22Rv1 (cell line): ENCODE measurements around the gene OBP2B.

Experiments used
- H3K27ac ChIP-seq: fragments of 450-650 bp; 2 replicates; pipeline ENCODE4 v1.5.1; 2017
- ZFX ChIP-seq: fragments of 450-650 bp; IDR thresholded peaks from 2 replicates; pipeline ENCODE4 v1.6.1; 2017; ENCODE audit warnings: antibody characterized with exemption, borderline replicate concordance
- TF ChIP-seq, protein P1 (sequence below): fragments of 450-650 bp; IDR thresholded peaks from 2 replicates; pipeline ENCODE4 v1.5.1; 2017; ENCODE audit warnings: mild to moderate bottlenecking

The OBP2B gene

DNA sequence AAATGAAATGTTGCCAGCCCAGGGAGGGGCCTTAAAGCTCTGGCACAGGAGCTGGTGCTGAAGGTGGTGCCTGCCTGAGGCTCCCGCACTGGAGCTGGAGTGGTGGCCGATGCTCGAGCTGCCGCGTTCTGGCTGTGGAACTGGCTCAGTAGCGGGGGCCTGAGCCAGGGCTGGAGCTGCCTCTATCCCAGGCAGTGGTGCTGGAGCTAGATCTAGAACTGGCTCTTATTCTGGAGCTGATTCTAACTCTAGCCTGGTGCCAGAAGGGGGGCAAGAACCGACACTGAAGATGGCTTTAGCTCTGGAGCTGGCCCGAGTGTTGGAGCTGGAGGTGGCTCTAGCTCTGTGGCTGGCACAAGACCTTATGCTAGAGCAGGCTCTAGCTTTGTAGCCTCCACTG is 19.2 kb downstream of the OBP2B start:
- TF ChIP-seq, protein P1, sequence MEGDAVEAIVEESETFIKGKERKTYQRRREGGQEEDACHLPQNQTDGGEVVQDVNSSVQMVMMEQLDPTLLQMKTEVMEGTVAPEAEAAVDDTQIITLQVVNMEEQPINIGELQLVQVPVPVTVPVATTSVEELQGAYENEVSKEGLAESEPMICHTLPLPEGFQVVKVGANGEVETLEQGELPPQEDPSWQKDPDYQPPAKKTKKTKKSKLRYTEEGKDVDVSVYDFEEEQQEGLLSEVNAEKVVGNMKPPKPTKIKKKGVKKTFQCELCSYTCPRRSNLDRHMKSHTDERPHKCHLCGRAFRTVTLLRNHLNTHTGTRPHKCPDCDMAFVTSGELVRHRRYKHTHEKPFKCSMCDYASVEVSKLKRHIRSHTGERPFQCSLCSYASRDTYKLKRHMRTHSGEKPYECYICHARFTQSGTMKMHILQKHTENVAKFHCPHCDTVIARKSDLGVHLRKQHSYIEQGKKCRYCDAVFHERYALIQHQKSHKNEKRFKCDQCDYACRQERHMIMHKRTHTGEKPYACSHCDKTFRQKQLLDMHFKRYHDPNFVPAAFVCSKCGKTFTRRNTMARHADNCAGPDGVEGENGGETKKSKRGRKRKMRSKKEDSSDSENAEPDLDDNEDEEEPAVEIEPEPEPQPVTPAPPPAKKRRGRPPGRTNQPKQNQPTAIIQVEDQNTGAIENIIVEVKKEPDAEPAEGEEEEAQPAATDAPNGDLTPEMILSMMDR: no peak
- TF ChIP-seq ZFX: no peak

DNA sequence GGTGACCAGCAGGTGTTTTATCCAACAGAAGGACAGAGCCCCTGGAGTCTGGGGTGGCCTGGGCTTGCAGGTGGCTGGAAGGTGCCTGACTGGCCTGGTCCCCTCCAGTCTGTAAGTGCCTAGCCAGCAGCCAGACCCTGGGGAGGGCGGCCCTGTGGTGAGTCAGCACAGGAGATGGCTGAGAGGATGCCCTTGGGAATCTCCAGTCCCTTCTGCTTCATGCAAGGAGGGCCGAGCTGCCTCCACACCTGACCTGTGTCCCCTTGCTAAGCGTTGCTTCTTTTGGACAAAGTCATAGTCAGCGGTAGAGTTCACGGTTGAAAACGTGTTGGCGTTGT is 20.2 kb downstream of the OBP2B start:
- H3K27ac ChIP-seq: no peak overlapping the region
- TF ChIP-seq, protein P1: no peak
- no peak for TF ChIP-seq ZFX

More for the DNA sequence above, 19.2 kb downstream of the OBP2B start:
- no peak overlapping the region for H3K27ac ChIP-seq

DNA sequence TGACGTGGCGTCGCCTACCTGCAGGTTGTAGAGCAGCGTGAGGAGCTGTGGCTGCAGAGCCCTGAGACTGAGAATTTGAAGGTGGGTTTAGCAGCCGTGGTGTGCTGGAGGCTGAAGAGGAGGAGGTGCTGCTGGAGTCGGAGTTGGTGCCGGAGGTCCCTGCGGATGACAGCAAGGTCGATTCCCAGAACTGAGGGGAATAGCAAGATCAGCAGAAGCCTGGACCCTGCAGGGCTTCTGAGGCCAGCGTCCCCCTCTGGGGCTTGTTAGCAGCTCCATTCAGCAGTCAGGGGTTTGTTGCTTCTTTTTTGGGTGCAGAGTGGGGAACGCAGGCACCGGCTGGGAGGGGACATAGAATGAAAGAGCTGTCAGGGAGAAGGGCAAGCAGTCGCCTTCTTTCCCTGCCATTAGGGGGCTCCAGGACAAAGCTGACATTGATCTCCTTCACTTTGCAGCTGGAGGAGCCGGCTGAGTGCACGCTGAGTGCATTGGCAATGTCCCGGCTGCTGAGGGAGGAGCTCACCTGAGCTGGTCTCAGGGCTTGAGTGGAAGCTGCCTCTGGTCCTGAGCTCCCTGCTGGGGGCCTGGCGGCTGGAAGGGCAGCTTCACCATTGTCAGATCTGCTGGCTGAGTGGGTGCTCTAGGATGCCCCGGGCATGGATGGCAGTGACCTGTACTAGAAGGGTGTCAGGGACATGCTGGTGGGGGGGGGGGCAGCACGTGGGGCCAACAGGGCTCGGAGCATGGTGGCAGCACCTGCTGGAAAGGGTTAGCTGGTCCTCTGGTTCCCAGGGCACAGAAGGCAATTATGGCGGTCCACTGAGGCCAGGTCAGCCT is 20.8 kb downstream of the OBP2B start:
- no peak for TF ChIP-seq ZFX
- TF ChIP-seq, protein P1: peak; percentile 27; the same call in 1 of the 2 replicates

DNA sequence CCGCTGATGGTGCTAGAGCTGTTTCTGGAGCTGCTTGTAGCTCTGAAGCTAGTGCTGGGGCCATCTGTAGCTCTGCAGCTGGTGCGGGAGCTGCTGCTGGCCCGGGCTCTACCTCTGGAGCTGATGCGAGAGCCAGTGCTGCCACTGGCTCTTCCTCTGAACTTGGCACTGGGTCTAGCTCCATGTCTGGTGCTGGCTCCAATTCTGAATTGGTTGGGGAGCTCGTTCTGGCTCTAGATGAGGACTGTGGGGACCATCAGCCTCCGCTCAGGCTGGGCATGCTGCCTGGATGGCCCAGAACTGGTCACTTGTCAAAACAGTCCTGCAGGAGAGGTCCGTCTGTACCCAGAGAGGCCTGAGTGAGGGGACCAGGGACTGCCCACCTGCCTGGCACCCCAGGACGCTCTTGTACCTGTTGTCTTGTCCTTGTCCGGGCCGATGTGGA is 21.5 kb downstream of the OBP2B start:
- TF ChIP-seq, protein P1: no peak
- no peak for TF ChIP-seq ZFX
- H3K27ac ChIP-seq: no peak overlapping the region

More for the DNA sequence above, 20.8 kb downstream of the OBP2B start:
- no peak overlapping the region for H3K27ac ChIP-seq

DNA sequence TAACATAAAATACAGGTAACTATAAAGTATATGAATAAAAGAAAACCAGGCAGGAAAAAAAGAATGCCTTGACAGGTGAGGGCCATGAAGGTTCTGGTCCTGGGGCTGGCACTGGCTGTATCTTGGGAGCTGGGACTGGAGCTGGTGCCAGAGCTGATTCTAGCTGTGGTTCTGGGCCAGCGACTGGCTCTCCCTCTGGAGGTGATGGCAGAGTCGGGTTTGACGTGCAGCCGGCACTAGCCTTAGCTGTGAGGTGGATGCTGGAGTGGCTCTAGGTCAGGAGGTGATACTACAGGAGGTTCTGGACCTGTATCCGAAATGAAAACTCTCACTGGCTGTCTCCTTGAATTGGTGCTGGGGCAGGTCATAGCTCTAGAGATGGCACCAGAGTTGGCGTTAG is 22.3 kb downstream of the OBP2B start:
- TF ChIP-seq, protein P1: no peak
- TF ChIP-seq ZFX: no peak
- H3K27ac ChIP-seq: no peak overlapping the region

DNA sequence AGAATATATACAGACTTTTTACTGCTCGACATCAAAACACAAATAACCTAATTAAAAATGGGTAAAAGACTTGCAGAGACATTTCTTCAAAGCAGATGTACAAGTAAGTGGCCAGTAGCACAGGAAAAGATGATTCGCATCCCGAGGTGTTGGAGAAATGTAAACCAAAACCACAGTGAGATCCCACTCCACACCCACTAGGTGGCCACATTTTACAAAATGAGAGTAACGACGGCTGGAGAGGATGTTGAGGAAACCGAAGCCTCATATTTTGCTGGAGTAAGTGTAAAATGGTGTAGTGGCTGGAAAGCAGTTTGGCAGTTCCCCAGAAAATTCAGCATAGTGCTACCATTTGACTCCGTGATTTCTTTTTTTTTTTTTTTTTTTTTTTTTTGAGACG is 24.1 kb downstream of the OBP2B start:
- no peak overlapping the region for H3K27ac ChIP-seq
- TF ChIP-seq, protein P1: peak; percentile 61
- TF ChIP-seq ZFX: no peak

DNA sequence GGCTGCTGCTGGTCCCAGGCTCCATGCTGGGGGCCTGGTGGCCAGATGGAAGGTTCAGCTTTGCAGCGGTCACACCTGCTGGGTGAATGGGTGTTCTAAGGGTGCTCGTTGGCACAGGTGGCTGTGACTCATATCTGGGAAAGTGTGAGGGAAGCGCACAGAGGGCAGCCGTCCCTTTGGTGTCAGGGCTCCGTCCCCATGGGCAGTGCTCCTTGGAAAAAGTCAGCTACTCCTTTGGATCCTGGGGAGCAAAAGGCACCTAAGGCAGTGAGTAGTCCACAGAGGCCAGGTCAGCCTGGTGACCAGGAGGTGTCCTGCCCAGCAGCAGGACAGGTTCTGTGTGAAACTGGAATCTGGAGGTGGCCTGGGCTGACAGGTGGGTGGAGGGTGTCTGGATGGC is 26.9 kb downstream of the OBP2B start:
- no peak overlapping the region for H3K27ac ChIP-seq
- TF ChIP-seq, protein P1: no peak
- no peak for TF ChIP-seq ZFX
